Breast epithelium (tissue), 4 donors: ENCODE data around the gene SERPINA4. TPM values are rescaled to one million over a fixed set of nuclear protein-coding genes. Genes with fewer than 3 reads are reported as not detected.

Experiments
- DNase-seq, 2 donors: peaks; one replicate each; pipeline ENCODE4 v3.0.0-alpha.2; 2019; ENCODE audit warnings: low spot score in 2 of 2
- H3K27ac ChIP-seq, 2 donors: fragments of 200-600 bp; sonication (generic) in 1 of 2; one replicate each; pipeline ENCODE4 v1.5.1; 2016 to 2019; ENCODE audit warnings: mild to moderate bottlenecking in 1 of 2
- H3K27me3 ChIP-seq, 2 donors: fragments of 200-600 bp; sonication (generic) in 1 of 2; one replicate each; pipeline versions ENCODE4 v1.5.1 to v1.6.0; 2017 to 2019; ENCODE audit warnings: control low read depth in 1 of 2, mild to moderate bottlenecking in 1 of 2
- H3K36me3 ChIP-seq: fragments of 200-600 bp; one replicate; pipeline ENCODE4 v1.5.1; 2019
- H3K4me1 ChIP-seq, 2 donors: fragments of 200-600 bp; sonication (generic); one replicate each; pipeline ENCODE4 v1.5.1; 2016 to 2019; ENCODE audit warnings: control low read depth in 1 of 2
- H3K4me3 ChIP-seq, 3 donors: fragments of 200-600 bp; sonication (generic); 1 replicate in 2 of 3; 2 replicates in 1 of 3; pipeline ENCODE4 v1.5.1; 2016 to 2019; ENCODE audit warnings: mild to moderate bottlenecking in 3 of 3, moderate library complexity in 2 of 3
- H3K9me3 ChIP-seq, 2 donors: fragments of 200-600 bp; sonication (generic) in 1 of 2; one replicate each; pipeline ENCODE4 v1.5.1; 2016 to 2019; ENCODE audit warnings: control low read depth in 1 of 2
- CTCF ChIP-seq, 3 donors: fragments of 450-650 bp; IDR thresholded peaks; one replicate each; pipeline ENCODE4 v1.5.1; 2016 to 2017; ENCODE audit warnings: antibody characterized with exemption in 3 of 3, mild to moderate bottlenecking in 3 of 3, moderate library complexity in 3 of 3
- POLR2A ChIP-seq: fragments of 450-650 bp; IDR thresholded peaks from one replicate; pipeline ENCODE4 v1.6.1; 2016; ENCODE audit warnings: antibody characterized with exemption, mild to moderate bottlenecking, moderate library complexity
- POLR2AphosphoS5 ChIP-seq, 3 donors: sonication (generic); formaldehyde crosslinking; IDR thresholded peaks; one replicate each; pipeline ENCODE4 v1.6.1; 2017; ENCODE audit warnings: antibody characterized with exemption in 3 of 3
- intact Hi-C: fragments of 100-400 bp; cut with DNase I; formaldehyde crosslinking; loops from one replicate; pipeline ENCODE4 v1.15.1; 2023; ENCODE audit warnings: low total_unique reads
- total RNA-seq, 3 donors: library from RNA; depleted of rRNA; stranded (reverse); fragments of >200 nt; gene quantifications; one replicate each; pipeline ENCODE4 v1.1.0, GENCODE V29; 2016

SERPINA4 gene
- total RNA-seq, 3 donors from 2014 or later = not detected

GRCh38 chr14:94542811-94543440 is 18.3 kb upstream of the SERPINA4 start:
- peaks cover 0 to 4% of the 10 kb centered on the region in 2 donors for H3K9me3 ChIP-seq
- DNase-seq = no peak
- intact Hi-C loops = no loop called here
- no peak for TF ChIP-seq CTCF (IDR thresholded peaks at IDR 0.05)
- TF ChIP-seq POLR2A = no peak
- no peak for TF ChIP-seq POLR2AphosphoS5 (IDR thresholded peaks at IDR 0.05)
- H3K27me3 ChIP-seq = no peaks in the 10 kb centered on the region
- no peaks in the 10 kb centered on the region for H3K4me1 ChIP-seq
- no peak overlapping the region for H3K4me3 ChIP-seq
- H3K27ac ChIP-seq = no peak overlapping the region
- H3K36me3 ChIP-seq = no peaks in the 10 kb centered on the region

- no peak for DNase-seq
- Histone ChIP-seq H3K27ac (no peak overlapping the region), H3K4me3 (no peak overlapping the region), H3K4me1 (no peaks in the 10 kb centered on the region), H3K9me3 (peaks cover 0 to 4% of the 10 kb centered on the region in 2 donors), H3K27me3 (no peaks in the 10 kb centered on the region), H3K36me3 (no peaks in the 10 kb centered on the region)
- intact Hi-C loops = no loop called here
- TF ChIP-seq POLR2A (no peak), CTCF (IDR thresholded peaks at IDR 0.05) (peak in 1 of 3 donors; percentile 14)
Measured at GRCh38 chr14:94543449-94544124, 17.7 kb upstream of the SERPINA4 start.

- TF ChIP-seq POLR2AphosphoS5 (IDR thresholded peaks at IDR 0.05) = no peak
- no peak for TF ChIP-seq CTCF (IDR thresholded peaks at IDR 0.05)
- TF ChIP-seq POLR2A = no peak
- no peak for DNase-seq
- Histone ChIP-seq H3K36me3 (no peaks in the 10 kb centered on the region), H3K27ac (no peak overlapping the region), H3K27me3 (no peaks in the 10 kb centered on the region), H3K9me3 (peaks cover 0 to 4% of the 10 kb centered on the region in 2 donors), H3K4me1 (no peaks in the 10 kb centered on the region), H3K4me3 (no peak overlapping the region)
- intact Hi-C loops = no loop called here
Measured at GRCh38 chr14:94544726-94545125, 16.5 kb upstream of the SERPINA4 start.

- H3K4me1 ChIP-seq = no peaks in the 10 kb centered on the region
- no peak overlapping the region for H3K4me3 ChIP-seq
- TF ChIP-seq POLR2A (no peak), CTCF (IDR thresholded peaks at IDR 0.05) (no peak), POLR2AphosphoS5 (IDR thresholded peaks at IDR 0.05) (no peak)
- H3K27me3 ChIP-seq = no peaks in the 10 kb centered on the region
- DNase-seq = no peak
- no peak overlapping the region for H3K27ac ChIP-seq
- peaks cover 0 to 4% of the 10 kb centered on the region in 2 donors for H3K9me3 ChIP-seq
- intact Hi-C loops = no loop called here
- H3K36me3 ChIP-seq = no peaks in the 10 kb centered on the region
Measured at GRCh38 chr14:94545131-94545841, 16.0 kb upstream of the SERPINA4 start.

GRCh38 chr14:94547151-94547680 is 14.0 kb upstream of the SERPINA4 start:
- DNase-seq = no peak

More at GRCh38 chr14:94547151-94547680, 14.0 kb upstream of the SERPINA4 start:
- TF ChIP-seq POLR2AphosphoS5 (IDR thresholded peaks at IDR 0.05) = no peak
- no peak for TF ChIP-seq POLR2A
- no peak for TF ChIP-seq CTCF (IDR thresholded peaks at IDR 0.05)
- H3K9me3 ChIP-seq = peaks cover 0 to 4% of the 10 kb centered on the region in 2 donors
- H3K4me1 ChIP-seq = no peaks in the 10 kb centered on the region
- H3K27ac ChIP-seq = no peak overlapping the region
- intact Hi-C loops = no loop called here
- no peaks in the 10 kb centered on the region for H3K27me3 ChIP-seq
- H3K36me3 ChIP-seq = no peaks in the 10 kb centered on the region
- no peak overlapping the region for H3K4me3 ChIP-seq
